HG03060 (cell line): ENCODE results near the gene ZBTB7C.

Source experiments
- ATAC-seq: cut with Tn5 transposase; IDR thresholded peaks from one replicate; pipeline ENCODE4 v1.9.1; 2021; ENCODE audit warnings: low read depth, moderate number of reproducible peaks; ENCODE audit not compliant: unreplicated experiment

ZBTB7C gene

DNA sequence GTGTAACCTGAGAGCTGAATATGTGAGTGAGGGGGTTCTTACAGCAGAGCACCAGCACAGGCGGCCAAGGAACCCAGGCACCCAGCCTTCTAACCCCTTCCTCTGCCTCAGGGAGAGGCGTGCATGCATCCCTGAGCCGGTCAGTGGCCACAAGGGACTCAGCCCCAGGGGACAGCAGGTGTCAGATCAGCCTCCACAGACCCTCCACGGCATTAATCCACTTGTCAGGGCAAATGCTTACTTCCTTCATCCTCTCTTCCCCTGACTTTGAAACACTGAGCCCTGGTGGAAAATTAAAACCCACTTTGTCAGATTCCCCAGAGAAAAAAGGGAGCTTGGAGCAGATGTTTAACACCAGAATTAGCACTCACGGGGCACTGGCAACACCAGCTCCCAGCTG is 418.2 kb downstream of the ZBTB7C start:
- ATAC-seq, result no peak

DNA sequence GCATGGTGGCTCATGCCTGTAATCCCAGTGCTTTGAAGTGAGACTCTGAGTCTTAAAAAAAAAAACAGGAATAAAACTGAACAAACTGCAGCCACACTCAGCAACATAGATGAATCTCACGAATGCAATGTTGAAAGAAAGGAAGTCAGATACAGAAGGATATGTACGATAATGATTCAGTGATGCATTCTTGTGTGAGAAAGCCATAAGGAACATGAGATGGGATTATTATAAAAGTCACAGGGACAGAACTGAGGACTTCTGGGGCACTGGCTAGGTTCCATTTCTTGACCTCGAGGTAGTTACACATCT is 421.8 kb downstream of the ZBTB7C start:
- no peak for ATAC-seq

GRCh38 chr18:47986620-47987387 is 422.4 kb downstream of the ZBTB7C start:
- no peak for ATAC-seq

DNA sequence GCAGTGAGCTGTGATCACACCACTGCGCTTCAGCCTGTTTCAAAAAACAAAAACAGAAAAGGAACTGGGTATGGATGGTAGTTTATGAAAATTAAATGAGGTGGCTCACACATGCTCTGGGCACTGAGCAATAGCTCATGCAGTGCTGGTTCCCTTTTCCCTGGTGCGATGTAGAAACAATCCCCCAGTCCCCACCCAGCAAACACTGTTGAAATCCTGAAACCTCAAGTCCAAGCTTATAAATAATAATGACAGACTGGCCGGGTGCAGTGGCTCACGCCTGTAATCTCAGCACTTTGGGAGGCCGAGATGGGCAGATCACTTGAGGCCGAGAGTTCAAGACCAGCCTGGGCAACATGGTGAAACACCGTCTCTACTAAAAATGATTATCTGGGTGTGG is 423.3 kb downstream of the ZBTB7C start:
- ATAC-seq, result no peak

DNA sequence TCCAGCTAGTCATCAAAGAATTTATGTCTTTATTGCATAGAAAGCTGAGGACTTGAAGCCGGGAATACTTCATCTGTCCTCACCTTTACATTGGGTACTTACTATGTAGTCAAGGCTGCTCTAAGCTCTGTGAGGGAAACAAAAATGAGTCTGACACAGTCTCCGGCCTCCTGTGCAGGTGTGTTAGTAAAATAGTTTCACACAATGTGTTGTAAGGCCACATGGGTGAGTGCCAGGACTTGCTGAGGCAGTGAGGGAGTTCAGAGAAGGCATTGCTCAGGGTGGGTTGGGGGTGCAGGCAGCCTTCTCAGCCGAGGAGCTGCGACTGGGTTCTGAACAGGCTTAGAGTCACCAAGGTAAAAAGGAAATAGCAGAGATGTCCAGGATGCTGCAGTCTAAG is 424.2 kb downstream of the ZBTB7C start:
- no peak for ATAC-seq

GRCh38 chr18:47983946-47984345 is 425.2 kb downstream of the ZBTB7C start:
- no peak for ATAC-seq

DNA sequence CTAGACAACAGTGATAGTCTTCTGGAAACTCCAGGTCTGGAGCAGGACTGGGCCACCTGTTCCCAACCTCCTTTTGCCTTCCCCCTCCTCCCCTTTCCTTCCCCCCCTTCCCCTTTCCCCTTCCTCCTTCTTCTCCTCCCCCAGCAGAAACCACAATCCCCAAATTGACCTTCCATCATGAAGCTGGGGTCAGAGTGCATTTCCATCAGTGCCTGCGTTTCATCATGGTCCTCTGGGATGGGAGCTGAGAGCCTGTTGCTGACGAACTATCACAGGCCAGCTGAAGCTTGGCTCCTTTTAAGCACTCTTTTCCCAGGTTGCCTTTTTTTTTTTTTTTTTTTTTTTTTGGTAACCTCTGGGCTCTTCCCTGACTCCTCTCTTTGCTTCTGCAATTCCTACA is 426.1 kb downstream of the ZBTB7C start:
- ATAC-seq, result no peak

- no peak for ATAC-seq
Observed at GRCh38 chr18:47981830-47982229, 427.4 kb downstream of the ZBTB7C start.

- ATAC-seq, result no peak
Observed at GRCh38 chr18:47981320-47981719, 427.9 kb downstream of the ZBTB7C start.

DNA sequence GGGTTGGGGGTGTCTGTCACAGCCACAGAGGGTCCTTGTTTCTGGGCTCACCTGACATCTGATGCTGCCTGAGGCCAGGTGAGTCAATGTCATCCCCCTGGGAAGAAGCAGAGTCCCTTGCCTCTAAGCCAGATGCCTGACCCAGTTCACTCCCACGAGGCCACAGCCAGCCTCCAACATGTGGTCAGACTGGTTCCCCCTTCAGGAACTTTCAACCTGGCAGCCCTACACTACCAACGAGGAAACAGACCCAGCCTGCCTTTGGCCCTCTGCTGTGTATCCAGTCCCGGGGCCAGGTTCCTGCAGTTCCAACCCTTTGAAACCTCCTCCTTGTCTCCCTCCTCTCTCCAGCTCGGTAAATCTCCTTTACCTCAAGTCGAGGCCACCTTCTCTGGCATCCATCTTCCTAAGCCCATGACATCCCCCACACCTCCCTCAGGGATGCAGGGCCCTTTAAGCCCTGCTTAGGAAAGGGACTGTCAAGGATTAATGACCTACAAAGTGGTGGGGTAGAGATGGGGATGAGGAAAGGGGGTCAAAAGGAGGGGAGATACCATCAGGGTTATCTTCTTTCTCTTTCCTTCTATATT is 429.5 kb downstream of the ZBTB7C start:
- ATAC-seq, result no peak

- ATAC-seq, result no peak
Observed at GRCh38 chr18:47978603-47979002, 430.6 kb downstream of the ZBTB7C start.

DNA sequence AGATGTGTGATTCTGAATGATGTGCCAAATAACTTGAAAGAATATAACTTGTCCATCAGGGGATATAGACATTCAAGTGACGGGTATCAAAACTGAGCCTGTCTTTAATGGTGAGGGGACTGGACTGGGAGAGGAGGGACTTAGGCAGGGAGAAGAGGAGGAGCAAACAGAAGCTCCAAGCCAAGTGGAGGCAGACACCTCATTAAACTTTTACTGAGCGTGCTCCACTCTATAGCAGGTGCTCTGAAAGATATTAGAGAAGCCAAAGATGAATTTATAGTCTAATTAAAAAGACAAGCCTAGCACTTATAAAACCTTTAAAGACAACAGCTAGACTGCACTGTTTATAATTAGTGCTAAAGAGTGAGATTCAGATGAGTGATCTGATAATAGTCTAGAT is 431.0 kb downstream of the ZBTB7C start:
- no peak for ATAC-seq
